Neutrophil (primary cell): ENCODE data around the gene EIF2A.
"Not testable (repeated sequence)": the region's sequence is repeated elsewhere in the genome, so short reads cannot be mapped to it uniquely, and the experiment has no call there.

ENCODE experiments used
- H3K27ac ChIP-seq: fragments of 200-600 bp; sonication (generic); 2 replicates; pipeline ENCODE4 v1.5.1; 2016; ENCODE audit warnings: mild to moderate bottlenecking, moderate library complexity
- H3K27me3 ChIP-seq: fragments of 200-600 bp; sonication (generic); 2 replicates; pipeline ENCODE4 v1.6.0; 2016; ENCODE audit warnings: mild to moderate bottlenecking
- H3K36me3 ChIP-seq: fragments of 200-600 bp; sonication (generic); 2 replicates; pipeline ENCODE4 v1.5.1; 2017
- H3K4me1 ChIP-seq, 2 experiments: fragments of 200-600 bp in 1 of 2; sonication (generic) in 1 of 2; 1 replicate in 1 of 2; 2 replicates in 1 of 2; pipeline versions ENCODE4 v1.5.1 to v1.6.1; 2013 to 2016; ENCODE audit warnings: low read depth in 1 of 2, low read length in 1 of 2, mild to moderate bottlenecking in 1 of 2, moderate library complexity in 1 of 2; ENCODE audit not compliant: control insufficient read depth in 1 of 2, insufficient read depth in 1 of 2
- H3K4me3 ChIP-seq, 2 experiments: fragments of 200-600 bp in 1 of 2; sonication (generic) in 1 of 2; 1 replicate in 1 of 2; 2 replicates in 1 of 2; pipeline ENCODE4 v1.5.1; 2013 to 2016; ENCODE audit warnings: low read depth in 1 of 2, low read length in 1 of 2, mild to moderate bottlenecking in 1 of 2, moderate library complexity in 1 of 2
- H3K9me3 ChIP-seq: fragments of 200-600 bp; sonication (generic); 2 replicates; pipeline ENCODE4 v1.5.1; 2016
- CTCF ChIP-seq: fragments of 200-600 bp; sonication (generic); IDR thresholded peaks from 2 replicates; pipeline ENCODE4 v1.5.1; 2016; ENCODE audit warnings: antibody characterized with exemption

Gene EIF2A

GRCh38 chr3:150597646-150598045 is 51.1 kb downstream of the EIF2A start:
- no peaks in the 10 kb centered on the region for H3K36me3 ChIP-seq
- no peak for TF ChIP-seq CTCF
- no peaks in the 10 kb centered on the region for H3K27me3 ChIP-seq
- no peak overlapping the region for H3K27ac ChIP-seq
- H3K4me1 ChIP-seq, result peaks cover 3% of the 10 kb centered on the region in 2 experiments
- no peaks in the 10 kb centered on the region for H3K9me3 ChIP-seq
- H3K4me3 ChIP-seq, result no peak overlapping the region

- no peak for TF ChIP-seq CTCF
- Histone ChIP-seq H3K4me3 (no peak overlapping the region), H3K9me3 (no peaks in the 10 kb centered on the region), H3K4me1 (peaks cover 14 to 22% of the 10 kb centered on the region in 2 experiments), H3K27me3 (no peaks in the 10 kb centered on the region), H3K36me3 (no peaks in the 10 kb centered on the region), H3K27ac (no peak overlapping the region)
Measured at GRCh38 chr3:150599611-150600297, 53.2 kb downstream of the EIF2A start.

GRCh38 chr3:150600647-150601530 is 54.3 kb downstream of the EIF2A start:
- peaks cover 25 to 34% of the 10 kb centered on the region in 2 experiments for H3K4me1 ChIP-seq
- not testable (repeated sequence) for H3K27ac ChIP-seq, H3K27me3 ChIP-seq, H3K9me3 ChIP-seq, H3K4me3 ChIP-seq, H3K36me3 ChIP-seq

GRCh38 chr3:150602426-150603152 is 56.0 kb downstream of the EIF2A start:
- Histone ChIP-seq H3K9me3 (no peaks in the 10 kb centered on the region), H3K36me3 (no peaks in the 10 kb centered on the region), H3K4me1 (peaks cover 42 to 49% of the 10 kb centered on the region in 2 experiments), H3K4me3 (peak overlapping the region; percentile 76 to 85), H3K27me3 (no peaks in the 10 kb centered on the region), H3K27ac (peak overlapping the region; percentile 93)
- no peak for TF ChIP-seq CTCF

- TF ChIP-seq CTCF, result peak; percentile 68
- Histone ChIP-seq H3K9me3 (no peaks in the 10 kb centered on the region), H3K27ac (peak within 1 kb of the TSS; percentile 93), H3K36me3 (no peaks in the 10 kb centered on the region), H3K4me1 (peaks cover 43 to 49% of the 10 kb centered on the region in 2 experiments), H3K4me3 (peak within 1 kb of the TSS; percentile 76 to 85), H3K27me3 (no peaks in the 10 kb centered on the region)
Measured at GRCh38 chr3:150603153-150603979, 56.8 kb downstream of the EIF2A start, which contains the start of gene SELENOT. TSS of gene SELENOT (plus strand) at chr3:150603321. CDS start at chr3:150603363, 42 bp downstream.
